HepG2 (cell line): ENCODE data around the gene USP36. TPM values are rescaled to one million over a fixed set of nuclear protein-coding genes. Genes with fewer than 3 reads are reported as not detected.

Source experiments
- ARID2 ChIP-seq: sonication (generic); formaldehyde crosslinking; IDR thresholded peaks from 2 replicates; pipeline ENCODE4 v1.8.1; 2022; ENCODE audit warnings: mild to moderate bottlenecking, missing genetic modification reagents, borderline replicate concordance
- CC2D1A ChIP-seq: sonication (generic); formaldehyde crosslinking; IDR thresholded peaks from 2 replicates; pipeline ENCODE4 v1.8.1; 2023; ENCODE audit warnings: mild to moderate bottlenecking, missing genetic modification reagents
- FOXO4 ChIP-seq: sonication (generic); formaldehyde crosslinking; conservative IDR thresholded peaks from 2 replicates; pipeline ENCODE4 v1.8.1; 2023; ENCODE audit warnings: missing genetic modification reagents
- GMEB1 ChIP-seq: sonication (generic); formaldehyde crosslinking; IDR thresholded peaks from 2 replicates; pipeline ENCODE4 v1.5.1; 2020; ENCODE audit warnings: missing genetic modification reagents, mild to moderate bottlenecking, borderline replicate concordance
- KDM5A ChIP-seq: fragments of 200-600 bp; sonication (generic); IDR thresholded peaks from 2 replicates; pipeline ENCODE4 v1.7.0; 2018; ENCODE audit warnings: antibody characterized with exemption, mild to moderate bottlenecking, low read length, borderline replicate concordance
- KIAA2018 ChIP-seq: sonication (generic); formaldehyde crosslinking; IDR thresholded peaks from 2 replicates; pipeline ENCODE4 v1.5.0; 2020; ENCODE audit warnings: mild to moderate bottlenecking, missing genetic modification reagents, borderline replicate concordance
- NAIF1 ChIP-seq: sonication (generic); formaldehyde crosslinking; IDR thresholded peaks from 2 replicates; pipeline ENCODE4 v1.5.0; 2020; ENCODE audit warnings: mild to moderate bottlenecking, missing genetic modification reagents, borderline replicate concordance
- PAWR ChIP-seq: sonication (generic); formaldehyde crosslinking; IDR thresholded peaks from 2 replicates; pipeline ENCODE4 v1.4.0; 2020; ENCODE audit warnings: missing genetic modification reagents, mild to moderate bottlenecking, borderline replicate concordance
- SOX5 ChIP-seq: IDR thresholded peaks from 2 replicates; pipeline ENCODE4 v1.6.1; 2016; ENCODE audit warnings: borderline replicate concordance
- TAF15 ChIP-seq: fragments of 200-400 bp; formaldehyde crosslinking; IDR thresholded peaks from one replicate; pipeline ENCODE4 v1.6.1; 2018; ENCODE audit warnings: mild to moderate bottlenecking, low read depth, low read length; ENCODE audit not compliant: poor library complexity, severe bottlenecking
- TEAD2 ChIP-seq: sonication (generic); formaldehyde crosslinking; IDR thresholded peaks from 2 replicates; pipeline ENCODE4 v1.9.0; 2021; ENCODE audit warnings: missing genetic modification reagents
- ZMYM3 ChIP-seq: sonication (generic); formaldehyde crosslinking; IDR thresholded peaks from 2 replicates; pipeline ENCODE4 v1.5.1; 2020; ENCODE audit warnings: mild to moderate bottlenecking, missing genetic modification reagents
- ZNF496 ChIP-seq: sonication (generic); formaldehyde crosslinking; IDR thresholded peaks from 2 replicates; pipeline ENCODE4 v1.8.1; 2023; ENCODE audit warnings: mild to moderate bottlenecking, moderate library complexity, missing genetic modification reagents; ENCODE audit not compliant: insufficient replicate concordance
- ZNF780A ChIP-seq: sonication (generic); formaldehyde crosslinking; IDR thresholded peaks from 2 replicates; pipeline ENCODE4 v1.8.0; 2022; ENCODE audit warnings: mild to moderate bottlenecking, missing genetic modification reagents, moderate library complexity
- ZSCAN25 ChIP-seq: sonication (generic); formaldehyde crosslinking; IDR thresholded peaks from 2 replicates; pipeline ENCODE4 v1.8.0; 2022; ENCODE audit warnings: mild to moderate bottlenecking, missing genetic modification reagents
- polyA plus RNA-seq, 8 experiments: library from polyadenylated mRNA; depleted of rRNA in 3 of 8; stranded (reverse) in 7 of 8; unstranded in 1 of 8; fragments of >200 nt; fragmentation: Illumina TruSeq in 4 of 8; extraction: Trizol in 4 of 8; gene quantifications; 2 replicates each; pipeline versions ENCODE4 v1.2.1 to v1.2.3, GENCODE V29; 2011 to 2016; ENCODE audit warnings: low read depth in 4 of 8, missing spikeins in 1 of 8, mixed read lengths in 1 of 8; ENCODE audit not compliant: insufficient read depth in 1 of 8
- total RNA-seq, 5 experiments: library from RNA; depleted of rRNA; stranded (reverse); fragments of >200 nt; fragmentation: Illumina TruSeq; extraction: Trizol; gene quantifications; 2 replicates each; pipeline ENCODE4 v1.2.3, GENCODE V29; 2016; ENCODE audit warnings: low read depth in 1 of 5

USP36 gene
- total and polyA plus RNA-seq, 2 of the 13 experiments (the other 11 are each of a cell fraction or from before 2014, with no cell fraction given): 29.6 to 45.9 TPM

- no peak for TF ChIP-seq KIAA2018 (CRISPR knock-in tag)
- TF ChIP-seq CC2D1A: no peak
- TF ChIP-seq ARID2: no peak
- no peak for TF ChIP-seq PAWR (CRISPR knock-in tag)
- TF ChIP-seq ZSCAN25 (CRISPR knock-in tag): no peak
- peak; percentile 43 for TF ChIP-seq TAF15
- no peak for TF ChIP-seq TEAD2 (CRISPR knock-in tag)
- no peak for TF ChIP-seq GMEB1 (CRISPR knock-in tag)
- no peak for TF ChIP-seq ZNF780A (CRISPR knock-in tag)
- TF ChIP-seq NAIF1 (CRISPR knock-in tag): no peak
- TF ChIP-seq SOX5 (CRISPR knock-in tag): no peak
- TF ChIP-seq FOXO4: no peak
- TF ChIP-seq ZMYM3: no peak
- TF ChIP-seq KDM5A: no peak
- TF ChIP-seq ZNF496 (CRISPR knock-in tag): no peak
- TF ChIP-seq, all 625 proteins: peak for 96
Measured at GRCh38 chr17:78883089-78883532, 42.5 kb upstream of the USP36 start (continued).
